Stimulated activated CD8-positive, alpha-beta memory T cell treated with anti-CD3 and anti-CD28 coated beads, Interleukin-12 subunit alpha, Interleukin-12 subunit beta, amount 100 ng/mL, for 24 hours (primary cell): Measurements from ENCODE around the gene NEXMIF.
"Not testable (repeated sequence)": the region's sequence is repeated elsewhere in the genome, so short reads cannot be mapped to it uniquely, and the experiment has no call there.

Experiments used
- DNase-seq: peaks from one replicate; pipeline ENCODE4 v3.0.0-alpha.2; 2020; ENCODE audit errors: extremely low read depth

Gene NEXMIF

GRCh38 chrX:74925225-74926088 lies at the start of gene NEXMIF:
Gene NEXMIF (minus strand): TSS chrX:74925452.
- no peak for DNase-seq

GRCh38 chrX:74961962-74962361 lies 36.7 kb upstream of the NEXMIF start:
- not testable (repeated sequence) for DNase-seq

GRCh38 chrX:74949717-74950116 lies 24.5 kb upstream of the NEXMIF start:
- no peak for DNase-seq

- DNase-seq: no peak
These were observed 15.2 kb upstream of the NEXMIF start for GRCh38 chrX:74940414-74940813.

GRCh38 chrX:74931214-74931613 lies 6.0 kb upstream of the NEXMIF start:
- no peak for DNase-seq

GRCh38 chrX:74924449-74925224 lies 615 bp downstream of the NEXMIF start:
- DNase-seq: no peak

- no peak for DNase-seq
These were observed 1.3 kb downstream of the NEXMIF start for GRCh38 chrX:74923942-74924448.

GRCh38 chrX:74922922-74923543 lies 2.2 kb downstream of the NEXMIF start:
- no peak for DNase-seq

GRCh38 chrX:74911494-74911893 lies 13.8 kb downstream of the NEXMIF start:
- DNase-seq: no peak

GRCh38 chrX:74906417-74906816 lies 18.8 kb downstream of the NEXMIF start:
- DNase-seq: no peak

- no peak for DNase-seq
These were observed 22.4 kb downstream of the NEXMIF start for GRCh38 chrX:74902806-74903205.

- DNase-seq: no peak
These were observed 32.7 kb downstream of the NEXMIF start for GRCh38 chrX:74892561-74892960.

GRCh38 chrX:74890676-74891430 lies 34.4 kb downstream of the NEXMIF start:
- DNase-seq: no peak

- DNase-seq: not testable (repeated sequence)
These were observed 42.9 kb downstream of the NEXMIF start for GRCh38 chrX:74882383-74882782.

GRCh38 chrX:74865725-74866124 lies 59.5 kb downstream of the NEXMIF start:
- DNase-seq: no peak

- DNase-seq: no peak
These were observed 72.0 kb downstream of the NEXMIF start for GRCh38 chrX:74853255-74853654.

- DNase-seq: no peak
These were observed 89.7 kb downstream of the NEXMIF start for GRCh38 chrX:74835566-74835965.

GRCh38 chrX:74819797-74820196 lies 105.5 kb downstream of the NEXMIF start:
- not testable (repeated sequence) for DNase-seq

GRCh38 chrX:74814681-74815080 lies 110.6 kb downstream of the NEXMIF start:
- DNase-seq: no peak

GRCh38 chrX:74804574-74804973 lies 120.7 kb downstream of the NEXMIF start:
- no peak for DNase-seq

- no peak for DNase-seq
These were observed 125.2 kb downstream of the NEXMIF start for GRCh38 chrX:74800062-74800461.
